WTC11 (cell line): ENCODE results near the gene HLA-G. TPM values are rescaled to one million over a fixed set of nuclear protein-coding genes. Genes with fewer than 3 reads are reported as not detected.

ENCODE experiments used
- ATAC-seq: fragments of 200-7000 bp; cut with Tn5 transposase; 2 replicates; pipeline ENCODE4 v1.10.0; 2021; ENCODE audit warnings: mild to moderate bottlenecking, moderate library complexity
- CTCF ChIA-PET: fragments of 300-600 bp; sonication (Branson Sonifier 250); formaldehyde crosslinking; loops from one replicate; lab custom pipeline; 2021; ENCODE audit warnings: antibody characterized with exemption; lab: Charles Lee
- POLR2A ChIA-PET: fragments of 350-600 bp; sonication (Branson Sonifier 250); formaldehyde crosslinking; loops from one replicate; lab custom pipeline; 2021; ENCODE audit warnings: antibody characterized with exemption; lab: Charles Lee
- DNase-seq: peaks from one replicate; pipeline ENCODE4 v3.0.0; 2021; ENCODE audit warnings: low spot score
- H3K27ac Mint-ChIP-seq: 2 replicates; pipeline ENCODE4 v1.8.0; 2021; ENCODE audit warnings: mixed read lengths
- H3K27me3 Mint-ChIP-seq: 2 replicates; pipeline ENCODE4 v1.8.0; 2021; ENCODE audit warnings: low read depth, mild to moderate bottlenecking, moderate library complexity, mixed read lengths
- H3K36me3 Mint-ChIP-seq: 2 replicates; pipeline ENCODE4 v1.8.0; 2021; ENCODE audit warnings: mixed read lengths
- H3K4me1 Mint-ChIP-seq: 2 replicates; pipeline ENCODE4 v1.8.0; 2022; ENCODE audit warnings: mixed read lengths
- H3K4me3 Mint-ChIP-seq: 2 replicates; pipeline ENCODE4 v1.8.0; 2021; ENCODE audit warnings: mild to moderate bottlenecking, moderate library complexity, mixed read lengths
- H3K9me3 Mint-ChIP-seq: 2 replicates; pipeline ENCODE4 v1.8.0; 2021; ENCODE audit warnings: mixed read lengths
- E2F4 ChIP-seq: sonication (generic); formaldehyde crosslinking; IDR thresholded peaks from 2 replicates; pipeline ENCODE4 v1.8.1; 2022; ENCODE audit warnings: low read depth, mild to moderate bottlenecking, moderate library complexity, missing genetic modification reagents, borderline replicate concordance
- E2F5 ChIP-seq: sonication (generic); formaldehyde crosslinking; IDR thresholded peaks from 2 replicates; pipeline ENCODE4 v1.8.1; 2022; ENCODE audit warnings: mild to moderate bottlenecking, moderate library complexity, missing genetic modification reagents
- ELF4 ChIP-seq: sonication (generic); formaldehyde crosslinking; IDR thresholded peaks from 2 replicates; pipeline ENCODE4 v1.8.1; 2022; ENCODE audit warnings: low read depth, mild to moderate bottlenecking, moderate library complexity, missing genetic modification reagents
- FOXP1 ChIP-seq: sonication (generic); formaldehyde crosslinking; IDR thresholded peaks from 2 replicates; pipeline ENCODE4 v1.8.0; 2022; ENCODE audit warnings: missing genetic modification reagents, mild to moderate bottlenecking, moderate library complexity, borderline replicate concordance
- FOXP4 ChIP-seq: sonication (generic); formaldehyde crosslinking; IDR thresholded peaks from 2 replicates; pipeline ENCODE4 v1.8.0; 2022; ENCODE audit warnings: mild to moderate bottlenecking, missing genetic modification reagents
- GTF2I ChIP-seq: fragments of 250-450 bp; sonication (Bioruptor Pico); conservative IDR thresholded peaks from 2 replicates; pipeline ENCODE4 v1.4.0; 2021; ENCODE audit warnings: mild to moderate bottlenecking
- JUN ChIP-seq: sonication (generic); formaldehyde crosslinking; IDR thresholded peaks from 2 replicates; pipeline ENCODE4 v1.8.0; 2023; ENCODE audit warnings: mild to moderate bottlenecking, missing genetic modification reagents
- MXD4 ChIP-seq: fragments of 250-450 bp; sonication (Bioruptor Pico); IDR thresholded peaks from 2 replicates; pipeline ENCODE4 v1.8.0; 2021; ENCODE audit warnings: mild to moderate bottlenecking, moderate library complexity, borderline replicate concordance
- PRDM15 ChIP-seq: sonication (generic); formaldehyde crosslinking; IDR thresholded peaks from 2 replicates; pipeline ENCODE4 v1.8.0; 2022; ENCODE audit warnings: missing genetic modification reagents
- PREB ChIP-seq: sonication (generic); formaldehyde crosslinking; IDR thresholded peaks from 2 replicates; pipeline ENCODE4 v1.8.1; 2022; ENCODE audit warnings: mild to moderate bottlenecking, missing genetic modification reagents, moderate library complexity, borderline replicate concordance
- PRRX2 ChIP-seq: fragments of 250-450 bp; sonication (Bioruptor Pico); IDR thresholded peaks from 2 replicates; pipeline ENCODE4 v1.8.0; 2021; ENCODE audit warnings: mild to moderate bottlenecking
- SMAD4 ChIP-seq: sonication (generic); formaldehyde crosslinking; IDR thresholded peaks from 2 replicates; pipeline ENCODE4 v1.8.0; 2022; ENCODE audit warnings: mild to moderate bottlenecking, missing genetic modification reagents
- USF1 ChIP-seq: sonication (generic); formaldehyde crosslinking; IDR thresholded peaks from 2 replicates; pipeline ENCODE4 v1.8.0; 2022; ENCODE audit warnings: mild to moderate bottlenecking, missing genetic modification reagents
- ZBTB21 ChIP-seq: sonication (generic); formaldehyde crosslinking; IDR thresholded peaks from 2 replicates; pipeline ENCODE4 v1.8.1; 2023; ENCODE audit warnings: mild to moderate bottlenecking, missing genetic modification reagents, borderline replicate concordance
- ZBTB43 ChIP-seq: sonication (generic); formaldehyde crosslinking; IDR thresholded peaks from 2 replicates; pipeline ENCODE4 v1.8.1; 2023; ENCODE audit warnings: mild to moderate bottlenecking, missing genetic modification reagents
- ZNF219 ChIP-seq: sonication (generic); formaldehyde crosslinking; IDR thresholded peaks from 2 replicates; pipeline ENCODE4 v1.8.0; 2023; ENCODE audit warnings: missing genetic modification reagents, mild to moderate bottlenecking, borderline replicate concordance
- ZNF232 ChIP-seq: sonication (generic); formaldehyde crosslinking; IDR thresholded peaks from 2 replicates; pipeline ENCODE4 v1.8.0; 2022; ENCODE audit warnings: mild to moderate bottlenecking, missing genetic modification reagents
- ZNF317 ChIP-seq: sonication (generic); formaldehyde crosslinking; IDR thresholded peaks from 2 replicates; pipeline ENCODE4 v1.8.1; 2023; ENCODE audit warnings: low read depth, mild to moderate bottlenecking, moderate library complexity, missing genetic modification reagents, borderline replicate concordance
- ZNF423 ChIP-seq: fragments of 250-450 bp; sonication (Bioruptor Pico); IDR thresholded peaks from 2 replicates; pipeline ENCODE4 v2.1.2; 2022; ENCODE audit warnings: mild to moderate bottlenecking, moderate library complexity
- ZNF671 ChIP-seq: fragments of 250-450 bp; sonication (Bioruptor Pico); IDR thresholded peaks from 2 replicates; pipeline ENCODE4 v1.8.0; 2021; ENCODE audit warnings: mild to moderate bottlenecking
- total RNA-seq: library from RNA; stranded (reverse); gene quantifications from 3 replicates; pipeline ENCODE4 v1.2.3, GENCODE V29; 2021

The HLA-G gene
- total RNA-seq, 1 experiment from 2014 or later = 1.7 TPM

GRCh38 chr6:29806387-29806786 is 21.2 kb upstream of the HLA-G start:
- Mint-ChIP-seq H3K4me3 (no peak overlapping the region), H3K36me3 (no peaks in the 10 kb centered on the region), H3K27me3 (peaks cover 41% of the 10 kb centered on the region), H3K9me3 (peaks cover 11% of the 10 kb centered on the region), H3K4me1 (no peaks in the 10 kb centered on the region), H3K27ac (no peak overlapping the region)
- CTCF ChIA-PET = no interaction called here
- no peak for TF ChIP-seq JUN (CRISPR knock-in tag)
- no peak for TF ChIP-seq MXD4 (CRISPR knock-in tag)
- no peak for TF ChIP-seq ZNF423 (CRISPR knock-in tag)
- no peak for TF ChIP-seq PRDM15 (CRISPR knock-in tag)
- TF ChIP-seq ZNF671 (CRISPR knock-in tag) = no peak
- TF ChIP-seq GTF2I = no peak
- POLR2A ChIA-PET = no interaction called here
- DNase-seq = no peak
- ATAC-seq = no peak

GRCh38 chr6:29809249-29809648 is 18.4 kb upstream of the HLA-G start:
- POLR2A ChIA-PET = no interaction called here
- Mint-ChIP-seq H3K27ac (no peak overlapping the region), H3K36me3 (no peaks in the 10 kb centered on the region), H3K27me3 (peaks cover 34% of the 10 kb centered on the region), H3K4me1 (no peaks in the 10 kb centered on the region), H3K9me3 (peaks cover 4% of the 10 kb centered on the region; the same call in 1 of the 2 replicates), H3K4me3 (no peak overlapping the region)
- TF ChIP-seq FOXP1 (CRISPR knock-in tag) (no peak), E2F5 (CRISPR knock-in tag) (no peak), FOXP4 (CRISPR knock-in tag) (no peak), USF1 (CRISPR knock-in tag) (no peak), ZNF219 (CRISPR knock-in tag) (no peak), ZNF232 (CRISPR knock-in tag) (no peak), ZBTB43 (CRISPR knock-in tag) (no peak), ZBTB21 (CRISPR knock-in tag) (no peak)
- DNase-seq (no peak), ATAC-seq (no peak)
- CTCF ChIA-PET = no interaction called here

GRCh38 chr6:29810371-29810770 is 17.3 kb upstream of the HLA-G start:
- H3K36me3 Mint-ChIP-seq = no peaks in the 10 kb centered on the region
- no peaks in the 10 kb centered on the region for H3K4me1 Mint-ChIP-seq
- H3K9me3 Mint-ChIP-seq = no peaks in the 10 kb centered on the region
- peaks cover 32% of the 10 kb centered on the region for H3K27me3 Mint-ChIP-seq
- TF ChIP-seq PREB (CRISPR knock-in tag) = no peak
- TF ChIP-seq E2F4 (CRISPR knock-in tag) = no peak
- no peak for TF ChIP-seq ELF4 (CRISPR knock-in tag)
- TF ChIP-seq SMAD4 (CRISPR knock-in tag) = no peak
- no peak for TF ChIP-seq ZNF317 (CRISPR knock-in tag)
- no peak for TF ChIP-seq PRRX2 (CRISPR knock-in tag)
- TF ChIP-seq, all 79 proteins: peak for 0
- Mint-ChIP-seq H3K27ac (no peak overlapping the region), H3K4me3 (no peak overlapping the region)
- no peak for DNase-seq
- ATAC-seq = no peak
- ChIA-PET POLR2A (no interaction called here), CTCF (interaction anchor here (1.6 kb wide), 1 partner anchor 72 kb away, joined by 6 read pairs; no protein-coding TSS in a partner anchor)
